Left lung (tissue), 10 donors: ENCODE results near the gene TMEM220. TPM values are rescaled to one million over a fixed set of nuclear protein-coding genes. Genes with fewer than 3 reads are reported as not detected.

Experiments
- ATAC-seq: fragments of 200-7000 bp; cut with Tn5 transposase; one replicate; pipeline ENCODE4 v1.9.1; 2020; ENCODE audit warnings: moderate library complexity
- DNase-seq, 4 donors: peaks; one replicate each; pipeline ENCODE4 v3.0.0-alpha.2; 2013 to 2020
- H3K27ac ChIP-seq, 2 donors: fragments of 200-600 bp; sonication (generic) in 1 of 2; one replicate each; pipeline versions ENCODE4 v1.5.0 to v1.8.0; 2020 to 2021
- H3K27me3 ChIP-seq, 2 donors: fragments of 200-600 bp; sonication (generic) in 1 of 2; one replicate each; pipeline versions ENCODE4 v1.5.0 to v1.8.0; 2020 to 2021
- H3K36me3 ChIP-seq, 2 donors: fragments of 200-600 bp; sonication (generic) in 1 of 2; one replicate each; pipeline versions ENCODE4 v1.5.0 to v1.8.0; 2020 to 2021
- H3K4me1 ChIP-seq, 2 donors: fragments of 200-600 bp; one replicate each; pipeline ENCODE4 v1.8.0; 2021
- H3K4me3 ChIP-seq, 2 donors: fragments of 200-600 bp; sonication (generic) in 1 of 2; one replicate each; pipeline versions ENCODE4 v1.5.0 to v1.8.0; 2020 to 2021; ENCODE audit warnings: mild to moderate bottlenecking in 1 of 2
- H3K9me3 ChIP-seq, 2 donors: fragments of 200-600 bp; sonication (generic) in 1 of 2; one replicate each; pipeline versions ENCODE4 v1.5.0 to v1.8.0; 2020 to 2021
- CTCF ChIP-seq, 2 donors: fragments of 200-600 bp; sonication (generic) in 1 of 2; IDR thresholded peaks; one replicate each; pipeline versions ENCODE4 v1.5.0 to v1.8.0; 2021; ENCODE audit warnings: antibody characterized with exemption in 2 of 2
- intact Hi-C, 2 donors: fragments of 100-400 bp; cut with DNase I; formaldehyde crosslinking; loops; one replicate each; pipeline versions ENCODE4 v1.11.2 to v1.14.2; 2022
- polyA plus RNA-seq, 6 donors: library from polyadenylated mRNA; unstranded; fragments of 120-200 nt; gene quantifications; one replicate each; pipeline ENCODE4 v1.2.1, GENCODE V29; 2013; ENCODE audit not compliant: insufficient read length in 6 of 6
- total RNA-seq, 2 donors: library from RNA; stranded (reverse); fragmentation: NEBNext Ultra II Directional; extraction: Animal tissue kit (Norgen Biotek cat#: 25700); gene quantifications; one replicate each; pipeline ENCODE4 v1.2.1, GENCODE V29; 2021
- donor health status: DM: no; HTN: yes; CAD: no.
- donor health status: DM: no; HTN: no; CAD: no.

TMEM220 gene
- total and polyA plus RNA-seq, 8 donors, result 6.9 to 18.3 (median 11.6) TPM

- DNase-seq (no peak), ATAC-seq (no peak)
- intact Hi-C loops, result no loop called here
Observed at GRCh38 chr17:10668775-10669174, 61.0 kb downstream of the TMEM220 start.

GRCh38 chr17:10666906-10667305 lies 62.9 kb downstream of the TMEM220 start:
- Histone ChIP-seq H3K4me3 (no peak overlapping the region), H3K27ac (no peak overlapping the region), H3K4me1 (no peaks in the 10 kb centered on the region), H3K9me3 (no peaks in the 10 kb centered on the region), H3K36me3 (no peaks in the 10 kb centered on the region), H3K27me3 (no peaks in the 10 kb centered on the region)
- ATAC-seq (no peak), DNase-seq (no peak)
- no peak for TF ChIP-seq CTCF (IDR thresholded peaks at IDR 0.05)
- intact Hi-C loops, result no loop called here

More at GRCh38 chr17:10668775-10669174, 61.0 kb downstream of the TMEM220 start:
- Histone ChIP-seq H3K4me1 (no peaks in the 10 kb centered on the region), H3K9me3 (no peaks in the 10 kb centered on the region), H3K36me3 (peaks cover 0 to 7% of the 10 kb centered on the region in 2 donors), H3K27ac (no peak overlapping the region), H3K27me3 (no peaks in the 10 kb centered on the region), H3K4me3 (no peak overlapping the region)
- TF ChIP-seq CTCF (IDR thresholded peaks at IDR 0.05), result no peak

GRCh38 chr17:10664571-10664970 lies 65.3 kb downstream of the TMEM220 start:
- intact Hi-C loops, result no loop called here
- TF ChIP-seq CTCF (IDR thresholded peaks at IDR 0.05), result no peak
- Histone ChIP-seq H3K4me1 (no peaks in the 10 kb centered on the region), H3K27me3 (no peaks in the 10 kb centered on the region), H3K27ac (no peak overlapping the region), H3K36me3 (no peaks in the 10 kb centered on the region), H3K4me3 (no peak overlapping the region), H3K9me3 (no peaks in the 10 kb centered on the region)
- ATAC-seq (no peak), DNase-seq (no peak)

Other genes starting within 250 kb of the TMEM220 start
- under 1 TPM; 0.05 to 0.20 TPM for gene MYH1, start 211.5 kb downstream of the TMEM220 start, total RNA-seq
- gene MYH1, start 211.5 kb downstream of the TMEM220 start, polyA plus RNA-seq, result not detected
- gene MYH2, start 180.4 kb downstream of the TMEM220 start, total RNA-seq, result under 1 TPM; 0.05 to 0.17 TPM
- not detected for gene MYH2, start 180.4 kb downstream of the TMEM220 start, polyA plus RNA-seq
- gene MYH3, start 72.7 kb downstream of the TMEM220 start, total RNA-seq, result 1 to 10 TPM; 1.5 to 2.9 TPM
- gene MYH3, start 72.7 kb downstream of the TMEM220 start, polyA plus RNA-seq, result 1 to 10 TPM; 3.5 to 7.1 (median 4.6) TPM
- gene SCO1, start 32.5 kb downstream of the TMEM220 start, total RNA-seq, result 10 to 100 TPM; 24.5 to 25.1 TPM
- gene SCO1, start 32.5 kb downstream of the TMEM220 start, polyA plus RNA-seq, result 10 to 100 TPM; 25.9 to 29.6 (median 28.0) TPM
- gene ADPRM, start 32.4 kb downstream of the TMEM220 start, total RNA-seq, result 1 to 10 TPM; 6.2 to 6.5 TPM
- 10 to 100 TPM; 18.8 to 25.7 (median 21.1) TPM for gene ADPRM, start 32.4 kb downstream of the TMEM220 start, polyA plus RNA-seq
- gene TMEM238L, start 74.1 kb upstream of the TMEM220 start, total RNA-seq, result not detected
- under 1 TPM in 2 of 6 donors, not detected in 4; 0.21 to 0.34 TPM for gene TMEM238L, start 74.1 kb upstream of the TMEM220 start, polyA plus RNA-seq
- not detected for gene PIRT, start 108.1 kb upstream of the TMEM220 start, total RNA-seq
- gene PIRT, start 108.1 kb upstream of the TMEM220 start, polyA plus RNA-seq, result under 1 TPM; 0.04 to 0.22 (median 0.05) TPM